ENCODE measurements around the gene CNR1. TPM values are rescaled to one million over a fixed set of nuclear protein-coding genes. Genes with fewer than 3 reads are reported as not detected.

The CNR1 gene
- total and polyA plus RNA-seq, 2 donors (not counting 3 experiments of a cell fraction or from before 2014, with no cell fraction given) = 0.06 TPM; not detected in 1

DNA sequence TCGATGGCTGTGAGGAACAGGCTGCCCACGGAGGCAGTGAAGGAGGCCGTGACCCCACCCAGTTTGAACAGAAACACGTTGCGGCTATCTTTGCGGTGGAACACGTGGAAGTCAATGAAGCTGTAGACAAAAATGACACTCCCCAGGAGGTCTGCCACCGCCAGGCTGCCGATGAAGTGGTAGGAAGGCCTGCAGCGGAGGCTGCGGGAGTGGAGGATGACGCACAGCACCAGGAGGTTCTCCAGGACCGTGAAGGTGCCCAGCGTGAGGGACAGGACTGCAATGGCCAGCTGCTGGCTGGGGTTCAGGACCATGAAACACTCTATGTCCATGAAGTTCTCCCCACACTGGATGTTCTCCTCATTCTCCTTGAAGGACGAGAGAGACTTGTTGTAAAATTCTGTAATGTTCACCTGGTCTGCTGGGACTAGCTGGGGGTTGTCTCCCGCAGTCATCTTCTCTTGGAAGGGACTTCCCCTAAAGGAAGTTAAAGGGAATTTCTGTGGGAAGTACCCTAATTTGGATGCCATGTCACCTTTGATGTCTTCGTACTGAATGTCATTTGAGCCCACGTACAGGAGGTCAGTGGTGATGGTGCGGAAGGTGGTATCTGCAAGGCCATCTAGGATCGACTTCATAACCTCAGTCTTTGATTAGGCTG is 21.4 kb downstream of the CNR1 start:
- no peak overlapping the region for H2AFZ ChIP-seq (ENCODE audit: low read depth, low read length)
- H3K79me2 ChIP-seq (ENCODE audit: control insufficient read depth, insufficient read depth, low read length) = no peaks in the 10 kb centered on the region
- no peaks in the 10 kb centered on the region for H4K20me1 ChIP-seq (replicated peaks; ENCODE audit: control insufficient read depth, extremely low read depth, insufficient read depth, low read length)
- POLR2A ChIA-PET = no interaction called here
- intact Hi-C loops (cut with micrococcal nuclease) = no loop called here
- no peak overlapping the region for H3K4me3 ChIP-seq (replicated peaks in 1 of 3; ENCODE audit: insufficient read depth in 1 of 3, low read depth in 1 of 3, low read length in 3 of 3)
- no peaks in the 10 kb centered on the region for H3K9me1 ChIP-seq (replicated peaks; ENCODE audit: control insufficient read depth, extremely low read depth, insufficient read depth, low read length)
- H3K9me3 ChIP-seq (replicated peaks; ENCODE audit: control insufficient read depth, insufficient read depth, low read length) = no peaks in the 10 kb centered on the region
- TF ChIP-seq MYC (IDR thresholded peaks at IDR 0.05; ENCODE audit: low read depth, low read length) = no peak
- TF ChIP-seq, protein P1, sequence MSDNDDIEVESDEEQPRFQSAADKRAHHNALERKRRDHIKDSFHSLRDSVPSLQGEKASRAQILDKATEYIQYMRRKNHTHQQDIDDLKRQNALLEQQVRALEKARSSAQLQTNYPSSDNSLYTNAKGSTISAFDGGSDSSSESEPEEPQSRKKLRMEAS (IDR thresholded peaks at IDR 0.05; ENCODE audit: insufficient read depth, insufficient read length) = no peak
- TF ChIP-seq EZH2 (IDR thresholded peaks at IDR 0.05; ENCODE audit: borderline replicate concordance, low read depth, low read length, severe bottlenecking) = no peak
- no peak for TF ChIP-seq JUN (IDR thresholded peaks at IDR 0.05; ENCODE audit: borderline replicate concordance, insufficient read depth, insufficient read length, low read depth)
- TF ChIP-seq FOS (IDR thresholded peaks at IDR 0.05; ENCODE audit: borderline replicate concordance, insufficient read depth, low read length) = no peak
- no peak for TF ChIP-seq POLR2AphosphoS5 (IDR thresholded peaks at IDR 0.05; ENCODE audit: insufficient read depth, low read depth, low read length)
- TF ChIP-seq, protein P2, sequence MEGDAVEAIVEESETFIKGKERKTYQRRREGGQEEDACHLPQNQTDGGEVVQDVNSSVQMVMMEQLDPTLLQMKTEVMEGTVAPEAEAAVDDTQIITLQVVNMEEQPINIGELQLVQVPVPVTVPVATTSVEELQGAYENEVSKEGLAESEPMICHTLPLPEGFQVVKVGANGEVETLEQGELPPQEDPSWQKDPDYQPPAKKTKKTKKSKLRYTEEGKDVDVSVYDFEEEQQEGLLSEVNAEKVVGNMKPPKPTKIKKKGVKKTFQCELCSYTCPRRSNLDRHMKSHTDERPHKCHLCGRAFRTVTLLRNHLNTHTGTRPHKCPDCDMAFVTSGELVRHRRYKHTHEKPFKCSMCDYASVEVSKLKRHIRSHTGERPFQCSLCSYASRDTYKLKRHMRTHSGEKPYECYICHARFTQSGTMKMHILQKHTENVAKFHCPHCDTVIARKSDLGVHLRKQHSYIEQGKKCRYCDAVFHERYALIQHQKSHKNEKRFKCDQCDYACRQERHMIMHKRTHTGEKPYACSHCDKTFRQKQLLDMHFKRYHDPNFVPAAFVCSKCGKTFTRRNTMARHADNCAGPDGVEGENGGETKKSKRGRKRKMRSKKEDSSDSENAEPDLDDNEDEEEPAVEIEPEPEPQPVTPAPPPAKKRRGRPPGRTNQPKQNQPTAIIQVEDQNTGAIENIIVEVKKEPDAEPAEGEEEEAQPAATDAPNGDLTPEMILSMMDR (IDR thresholded peaks at IDR 0.05; ENCODE audit: extremely low read depth in 1 of 2, insufficient read depth in 1 of 2, low read depth in 1 of 2, low read length in 2 of 2) = no peak
- no peak for TF ChIP-seq POLR2A (IDR thresholded peaks at IDR 0.05; ENCODE audit: low read depth, low read length)
- TF ChIP-seq GATA2 (IDR thresholded peaks at IDR 0.05; ENCODE audit: insufficient read depth, insufficient read length, low read depth, low read length) = no peak
- CTCF ChIA-PET = no interaction called here
- DNase-seq (ENCODE audit: low read depth, low spot score) (no peak), FAIRE-seq (no peak)
- dilution Hi-C loops (cut with MboI; ENCODE audit: extremely low pct_ligation_motif_present, low sequenced_read_pairs) = no loop called here
- H3K36me3 ChIP-seq (ENCODE audit: control insufficient read depth in 2 of 2, extremely low read depth in 1 of 2, insufficient read depth in 2 of 2, low read length in 2 of 2) = no peaks in the 10 kb centered on the region
- H3K27me3 ChIP-seq (ENCODE audit: control insufficient read depth in 2 of 2, insufficient read depth in 2 of 2, low read length in 2 of 2) = no peaks in the 10 kb centered on the region
- no peak overlapping the region for H3K9ac ChIP-seq (replicated peaks; ENCODE audit: extremely low read depth, insufficient read depth, low read length)
- H3K4me1 ChIP-seq (ENCODE audit: control insufficient read depth, extremely low read depth, insufficient read depth, low read length) = no peaks in the 10 kb centered on the region
- no peak overlapping the region for H3K27ac ChIP-seq (ENCODE audit: insufficient read depth, low read depth, low read length)
- no peak overlapping the region for H3K4me2 ChIP-seq (ENCODE audit: insufficient read depth, low read length)
- BruUV-seq (replicated peaks) = no TSS peak
